HG03469 (cell line): ENCODE data around the gene OPA3.

Experiments used
- ATAC-seq: cut with Tn5 transposase; IDR thresholded peaks from one replicate; pipeline ENCODE4 v1.9.1; 2021; ENCODE audit warnings: mild to moderate bottlenecking, moderate library complexity, moderate number of reproducible peaks; ENCODE audit not compliant: unreplicated experiment

The OPA3 gene

DNA sequence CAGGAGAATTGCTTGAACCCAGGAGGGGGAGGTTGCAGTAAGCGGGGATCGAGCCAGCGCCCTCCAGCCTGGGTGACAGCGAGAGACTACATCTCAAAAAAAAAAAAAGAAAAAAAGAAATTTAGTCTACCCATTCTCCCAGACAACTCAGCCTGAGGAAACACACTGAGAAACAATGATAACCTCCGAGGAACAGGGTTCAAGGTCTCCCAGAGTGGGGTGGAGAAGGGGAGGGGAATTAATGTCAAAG, 78.7 kb downstream of the OPA3 start:
- no peak for ATAC-seq

GRCh38 chr19:45505151-45505995, 79.2 kb downstream of the OPA3 start:
- no peak for ATAC-seq

DNA sequence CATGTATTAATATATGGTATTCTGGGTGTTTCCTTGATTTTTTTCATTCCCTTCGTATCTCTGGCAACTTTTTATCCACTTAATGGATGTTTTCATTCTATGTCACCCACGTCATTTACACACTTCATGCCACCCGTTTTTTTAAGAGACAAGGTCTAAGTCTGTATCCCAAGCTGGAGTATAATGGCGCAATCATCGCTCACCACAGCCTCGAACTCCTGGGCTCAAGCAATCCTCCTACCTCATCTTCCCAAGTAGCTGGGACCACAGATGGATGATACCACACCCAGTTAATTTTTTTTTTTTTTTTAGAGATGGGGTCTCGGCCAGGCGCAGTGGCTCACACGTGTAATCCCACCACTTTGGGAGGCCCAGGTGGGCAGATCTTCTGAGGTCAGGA, 80.7 kb downstream of the OPA3 start:
- ATAC-seq: no peak

DNA sequence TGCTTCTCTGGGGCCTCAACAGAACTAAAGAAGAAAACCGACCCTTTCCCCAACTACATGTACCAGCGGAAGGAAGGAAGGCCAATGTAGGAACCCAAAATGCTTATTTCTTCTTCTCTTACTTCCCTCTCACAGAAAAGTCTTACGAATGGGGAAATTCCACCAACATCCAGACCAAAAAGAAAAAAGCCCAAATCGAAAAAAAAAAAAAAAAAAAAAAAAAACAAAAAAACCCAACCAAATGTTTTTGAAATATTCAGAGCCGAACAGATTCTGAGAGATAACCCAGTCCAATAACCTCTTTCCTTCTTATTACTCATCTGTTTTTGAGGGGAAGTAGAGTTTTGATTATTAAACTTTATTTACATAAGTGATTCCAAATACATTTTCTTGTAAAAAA, 82.5 kb downstream of the OPA3 start:
- no peak for ATAC-seq

GRCh38 chr19:45501730-45502014, 82.9 kb downstream of the OPA3 start:
- no peak for ATAC-seq

- no peak for ATAC-seq
Measured at GRCh38 chr19:45500918-45501729, 83.5 kb downstream of the OPA3 start.

DNA sequence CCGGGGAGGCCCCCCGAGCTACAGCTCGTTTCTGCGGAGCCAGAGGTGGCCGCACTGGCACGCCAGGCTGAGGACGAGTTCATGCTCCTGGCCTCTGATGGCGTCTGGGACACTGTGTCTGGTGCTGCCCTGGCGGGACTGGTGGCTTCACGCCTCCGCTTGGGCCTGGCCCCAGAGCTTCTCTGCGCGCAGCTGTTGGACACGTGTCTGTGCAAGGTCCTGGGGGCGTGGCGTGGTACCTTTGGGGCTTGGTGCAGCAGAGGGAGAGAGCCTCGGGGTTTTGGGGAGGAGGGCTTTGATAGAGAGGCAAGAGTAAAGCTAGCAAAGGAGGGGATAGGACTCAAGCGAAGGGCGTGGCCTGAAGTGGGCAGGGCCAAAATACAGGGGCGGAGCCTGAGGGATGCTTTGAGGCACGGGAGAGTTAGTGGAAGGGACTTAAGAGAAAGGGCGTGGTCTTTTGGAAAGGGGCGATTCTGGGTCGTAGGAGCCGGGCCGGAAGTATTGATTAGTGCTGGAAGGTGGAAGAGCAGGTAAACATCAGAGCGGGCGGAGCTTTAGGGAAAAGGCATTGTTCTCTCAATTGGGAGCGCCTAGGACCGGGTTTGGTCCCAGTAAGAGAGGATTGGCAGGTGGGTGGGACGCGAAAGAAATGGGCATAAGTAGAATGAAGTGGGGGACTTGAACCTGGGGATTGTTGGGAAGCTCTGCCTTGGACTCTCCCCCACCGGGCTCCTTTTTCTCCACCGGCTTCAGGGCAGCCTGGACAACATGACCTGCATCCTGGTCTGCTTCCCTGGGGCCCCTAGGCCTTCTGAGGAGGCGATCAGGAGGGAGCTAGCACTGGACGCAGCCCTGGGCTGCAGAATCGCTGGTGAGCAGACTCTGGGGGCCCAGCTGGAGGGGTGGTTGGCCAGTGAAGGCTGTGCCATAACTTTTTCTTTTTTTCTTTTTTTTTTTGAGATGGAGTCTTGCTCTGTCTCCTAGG, 85.1 kb downstream of the OPA3 start:
- no peak for ATAC-seq

DNA sequence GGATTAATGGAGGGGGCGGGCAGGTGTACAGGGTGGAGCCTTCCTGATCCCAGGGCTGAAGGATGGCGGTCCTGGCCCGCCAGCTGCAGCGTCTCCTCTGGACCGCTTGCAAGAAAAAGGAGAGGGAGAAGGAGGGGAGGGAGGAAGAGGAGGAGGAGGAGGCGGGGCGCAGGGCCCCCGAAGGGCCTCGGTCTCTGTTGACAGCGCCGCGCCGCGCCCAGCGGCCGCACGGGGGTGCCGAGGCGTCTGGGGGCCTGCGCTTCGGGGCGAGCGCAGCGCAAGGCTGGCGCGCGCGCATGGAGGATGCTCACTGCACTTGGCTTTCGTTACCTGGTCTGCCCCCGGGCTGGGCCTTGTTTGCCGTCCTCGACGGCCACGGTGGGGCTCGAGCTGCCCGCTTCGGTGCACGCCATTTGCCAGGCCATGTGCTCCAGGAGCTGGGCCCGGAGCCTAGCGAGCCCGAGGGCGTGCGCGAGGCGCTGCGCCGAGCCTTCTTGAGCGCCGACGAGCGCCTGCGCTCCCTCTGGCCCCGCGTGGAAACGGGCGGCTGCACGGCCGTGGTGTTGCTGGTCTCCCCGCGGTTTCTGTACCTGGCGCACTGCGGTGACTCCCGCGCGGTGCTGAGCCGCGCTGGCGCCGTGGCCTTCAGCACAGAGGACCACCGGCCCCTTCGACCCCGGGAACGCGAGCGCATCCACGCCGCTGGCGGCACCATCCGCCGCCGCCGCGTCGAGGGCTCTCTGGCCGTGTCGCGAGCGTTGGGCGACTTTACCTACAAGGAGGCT, 86.0 kb downstream of the OPA3 start, which contains the start of gene PPM1N:
Gene PPM1N (plus strand): TSS at position 33 of the 785 bp plus-strand sequence. CDS start 30 bp downstream, at position 63.
- ATAC-seq: no peak

GRCh38 chr19:45497791-45498190, 86.8 kb downstream of the OPA3 start:
- no peak for ATAC-seq

GRCh38 chr19:45496349-45496953, 88.2 kb downstream of the OPA3 start:
- no peak for ATAC-seq

GRCh38 chr19:45495178-45495577, 89.4 kb downstream of the OPA3 start:
- ATAC-seq: no peak

DNA sequence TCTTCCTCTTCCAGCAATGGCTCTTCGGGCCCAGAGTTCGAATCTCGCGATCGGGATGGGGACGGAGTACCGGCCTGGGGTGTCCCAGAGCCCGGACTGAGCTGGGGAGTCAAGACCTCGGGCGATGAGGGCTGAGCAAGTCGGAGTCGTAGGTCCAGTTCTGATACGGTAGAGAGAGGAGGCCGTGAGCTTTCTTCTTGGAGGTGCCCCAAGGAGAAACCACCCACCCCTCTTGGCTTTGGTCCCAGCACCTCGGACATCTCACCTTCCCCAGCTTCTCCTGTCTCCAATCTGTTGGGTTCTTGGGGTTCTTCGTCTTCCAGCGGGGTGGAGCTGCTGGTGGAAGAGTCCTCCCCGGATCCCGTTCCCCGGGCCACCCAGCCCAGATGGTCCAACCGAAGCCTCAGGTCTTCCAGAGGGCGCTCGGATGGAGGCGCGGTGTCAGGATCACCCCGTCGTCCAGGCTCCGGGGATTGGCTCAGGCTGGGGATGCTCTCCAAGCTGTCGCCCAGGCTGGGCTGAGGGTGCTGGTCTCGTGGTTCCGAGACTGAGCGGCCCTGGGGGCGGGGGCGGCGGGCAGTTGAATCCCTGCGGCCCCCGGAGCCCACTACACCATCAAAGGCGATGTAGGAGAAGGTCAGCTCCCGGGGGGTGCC, 90.2 kb downstream of the OPA3 start:
- ATAC-seq: no peak

- ATAC-seq: no peak
Measured at GRCh38 chr19:45492627-45493470, 91.8 kb downstream of the OPA3 start.

DNA sequence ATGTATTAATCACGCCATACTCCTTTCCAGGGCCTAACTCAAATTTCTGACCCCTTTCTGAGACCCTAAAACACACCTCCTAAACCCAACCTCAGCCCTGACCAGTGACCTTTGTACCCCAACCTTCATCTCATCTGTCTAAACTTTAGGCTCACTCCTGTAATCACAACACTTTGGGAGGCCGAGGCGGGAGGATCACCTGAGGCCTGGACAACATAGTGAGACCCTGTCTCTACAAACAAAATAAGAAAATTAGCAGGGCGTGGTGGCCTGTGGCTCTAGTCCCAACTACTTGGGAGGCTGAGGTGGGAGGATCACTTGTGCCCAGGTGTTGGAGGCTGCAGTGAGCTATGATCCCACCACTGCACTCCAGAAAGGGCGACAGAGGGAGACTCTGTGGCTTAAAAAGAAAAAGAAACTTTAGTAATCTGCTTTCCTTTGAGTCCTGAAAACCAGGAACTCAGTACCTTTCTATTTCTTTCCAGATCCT, 92.4 kb downstream of the OPA3 start:
- no peak for ATAC-seq

- no peak for ATAC-seq
Measured at GRCh38 chr19:45489216-45489855, 95.3 kb downstream of the OPA3 start.

DNA sequence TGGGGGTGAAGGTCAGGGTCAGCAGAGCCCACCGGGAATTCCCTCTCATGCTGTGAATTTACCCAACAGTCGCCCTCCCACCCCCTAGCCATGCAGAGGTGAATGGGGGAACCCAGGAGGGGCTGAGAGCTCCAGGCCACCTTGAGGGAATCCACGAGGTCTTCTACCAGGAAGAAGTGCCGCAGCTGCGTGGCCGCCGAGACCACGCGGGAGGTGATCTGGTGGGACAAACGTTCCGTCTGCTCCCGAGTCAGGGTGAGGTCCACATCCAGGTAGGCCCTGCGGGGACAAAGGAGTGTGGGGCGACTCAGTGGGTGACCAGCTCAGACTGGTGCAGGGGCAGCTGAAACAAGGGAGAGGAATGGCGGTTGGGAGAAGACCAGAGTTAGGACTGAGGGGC, 95.9 kb downstream of the OPA3 start:
- no peak for ATAC-seq

GRCh38 chr19:45485305-45486077, 99.1 kb downstream of the OPA3 start:
- ATAC-seq: peak; percentile 88
